HuH-7.5 (cell line): ENCODE measurements around the gene BCL2.

ENCODE experiments used
- DNase-seq: peaks from one replicate; pipeline ENCODE4 v3.0.0; 2011; ENCODE audit warnings: low spot score

BCL2 gene

DNA sequence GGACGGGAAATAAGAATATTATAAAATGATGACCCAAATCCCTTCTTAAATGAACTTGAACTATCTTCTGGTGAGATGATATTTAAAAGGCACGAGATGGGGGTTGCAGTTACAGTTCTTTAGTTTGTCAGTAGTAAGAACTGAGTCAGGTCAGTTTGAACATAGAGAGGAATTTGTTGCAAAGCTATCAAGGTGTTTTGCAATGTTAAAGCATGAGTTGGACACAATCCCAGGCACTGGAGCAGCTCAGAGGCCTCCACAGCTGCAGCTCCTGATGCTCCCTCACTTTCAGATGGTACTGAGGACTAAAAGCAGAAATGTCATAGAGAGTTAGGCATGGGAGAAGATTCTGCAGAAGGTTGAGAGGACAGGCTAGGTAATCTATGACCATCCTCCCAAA, 236.0 kb downstream of the BCL2 start:
- no peak for DNase-seq

DNA sequence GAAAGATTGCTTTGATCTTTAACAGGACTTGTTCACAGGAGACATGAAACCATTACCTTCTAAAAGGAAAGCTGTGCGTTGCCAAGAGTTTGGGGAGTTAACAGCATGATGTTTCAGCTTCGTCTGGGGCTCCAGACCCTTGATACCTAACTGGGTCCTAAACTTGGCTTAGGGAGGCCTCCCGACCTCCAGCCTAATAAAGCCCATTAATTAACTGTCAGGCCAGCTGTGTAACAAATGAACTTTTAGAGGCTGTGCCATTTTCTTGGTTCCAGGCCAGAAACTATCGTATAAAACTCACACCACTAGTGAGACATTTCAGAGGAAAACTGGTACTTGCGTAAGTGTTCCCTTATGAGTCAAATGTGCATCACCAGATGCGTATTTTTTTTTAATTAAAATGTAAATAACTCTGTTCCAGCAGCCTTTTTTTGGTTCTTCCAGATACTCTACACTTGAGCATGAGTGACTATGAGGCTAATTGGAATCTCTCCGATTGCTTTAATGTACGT, 236.5 kb downstream of the BCL2 start:
- no peak for DNase-seq

DNA sequence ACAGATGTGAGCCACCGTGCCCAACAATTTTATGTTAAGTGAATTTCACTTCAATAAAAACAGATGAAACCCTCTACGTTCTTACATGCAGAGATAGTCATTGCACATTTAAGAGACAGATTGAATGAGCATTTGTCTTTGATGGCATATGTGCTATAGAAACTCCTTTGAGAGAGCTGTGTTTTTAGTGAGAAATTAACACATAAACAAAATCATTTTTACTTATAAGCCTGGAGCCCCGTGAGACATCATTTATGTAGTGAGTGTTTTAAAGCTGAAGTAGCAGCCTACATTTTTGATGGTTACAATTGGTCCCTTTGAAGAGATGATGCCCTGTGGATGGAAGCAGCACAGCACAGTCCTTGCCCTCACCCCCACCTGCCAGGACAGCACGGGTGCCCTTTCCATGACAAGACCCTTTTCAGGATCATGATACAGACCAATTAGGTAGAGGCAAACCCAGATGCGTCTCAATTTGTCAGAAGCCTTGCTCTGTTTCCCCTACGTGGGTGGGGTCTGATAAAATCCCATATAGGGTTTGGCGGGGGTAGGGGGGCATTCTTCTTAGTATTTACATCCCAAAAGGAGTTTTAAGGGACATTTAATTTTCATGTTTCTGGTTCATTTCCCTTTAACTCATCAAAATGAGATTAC, 237.1 kb downstream of the BCL2 start:
- no peak for DNase-seq

DNA sequence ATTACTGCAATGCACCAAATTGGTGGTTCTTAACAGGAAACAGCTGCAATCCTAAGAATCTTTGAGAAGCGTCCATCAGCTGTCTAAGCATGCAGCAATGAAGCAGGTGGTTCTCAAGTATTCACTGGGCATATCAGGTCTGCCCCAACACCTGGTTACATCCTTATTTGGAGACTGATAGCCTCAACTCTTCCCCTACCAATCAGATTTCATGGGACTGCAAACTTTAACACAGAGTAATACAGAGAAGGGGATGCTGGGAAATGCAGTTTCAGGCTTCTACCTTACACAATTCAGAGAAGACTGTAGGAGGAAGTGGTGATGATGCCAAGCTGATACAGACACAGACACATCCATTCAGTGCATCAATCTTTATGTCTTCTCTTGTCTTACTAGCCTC, 240.5 kb downstream of the BCL2 start:
- no peak for DNase-seq

DNA sequence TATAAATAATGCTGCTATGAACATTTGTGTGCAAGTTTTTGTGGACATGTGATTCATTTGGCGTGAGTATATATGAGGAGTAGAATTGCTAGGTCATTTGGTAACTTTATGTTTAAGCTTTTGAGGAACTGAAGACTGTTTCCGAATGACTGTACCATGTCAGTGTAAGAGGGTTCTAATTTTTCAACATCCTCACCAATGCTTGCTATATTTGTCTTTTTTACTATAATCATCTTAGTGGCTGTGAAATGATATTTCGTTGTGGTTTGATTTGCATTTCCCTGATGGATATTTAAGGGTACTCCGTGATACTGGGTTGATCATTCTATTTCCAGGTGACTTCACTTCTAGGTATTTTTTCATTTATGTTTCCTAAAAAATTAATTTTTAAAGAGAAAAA, 241.1 kb downstream of the BCL2 start:
- no peak for DNase-seq

DNA sequence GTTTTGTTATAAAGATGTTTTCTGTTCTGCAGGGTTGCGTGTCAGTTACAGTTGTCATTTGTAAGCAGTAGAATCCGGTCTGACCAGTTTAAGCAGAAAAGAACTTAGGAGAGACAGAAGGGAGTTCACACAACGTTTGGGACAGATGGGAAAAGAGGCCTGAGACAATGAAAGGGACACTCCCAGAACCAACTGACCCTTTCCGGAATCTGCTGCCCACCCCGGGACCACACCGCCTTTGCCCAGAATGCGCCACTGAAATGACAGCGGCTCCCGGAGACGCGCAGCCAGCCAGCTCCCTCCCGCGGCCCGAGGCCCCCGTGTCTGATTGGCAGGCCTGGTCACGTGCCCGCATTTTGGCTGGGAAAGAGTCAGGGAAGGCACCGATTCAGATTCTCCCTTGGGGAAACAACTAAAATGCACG, 244.6 kb downstream of the BCL2 start:
- DNase-seq: peak; percentile 47

DNA sequence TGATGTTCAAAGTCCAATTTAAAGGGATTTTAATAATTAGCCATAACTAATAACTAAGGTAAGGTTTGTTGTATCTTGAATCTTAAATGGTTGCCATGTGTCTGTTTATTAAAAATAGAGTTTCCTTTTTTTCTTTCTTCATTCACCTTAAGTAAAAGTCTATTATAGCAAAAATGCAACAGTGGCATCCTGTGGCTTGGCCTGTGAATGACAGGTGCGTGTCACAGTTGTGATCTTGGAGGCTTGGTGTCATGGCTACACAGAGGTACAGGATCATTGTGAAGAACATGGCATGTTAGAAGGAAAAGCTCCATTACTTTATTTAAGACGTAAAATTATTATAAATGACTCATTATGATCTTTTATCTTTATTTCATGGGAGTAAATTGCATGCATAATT, 246.1 kb downstream of the BCL2 start:
- DNase-seq: no peak
